ENCODE measurements around the gene SLC34A1.
A peak's percentile ranks its signal among the peaks of the same experiment; 100 is the strongest.
"Not testable (repeated sequence)": the region's sequence is repeated elsewhere in the genome, so short reads cannot be mapped to it uniquely, and the experiment has no call there.

Gene SLC34A1

GRCh38 chr5:177355162-177355867, 28.9 kb upstream of the SLC34A1 start:
- no peak for DNase-seq

- no peak for DNase-seq
These were observed 28.4 kb upstream of the SLC34A1 start for GRCh38 chr5:177355868-177356168.

- no peak for DNase-seq
These were observed 27.5 kb upstream of the SLC34A1 start for GRCh38 chr5:177356746-177357145.

DNA sequence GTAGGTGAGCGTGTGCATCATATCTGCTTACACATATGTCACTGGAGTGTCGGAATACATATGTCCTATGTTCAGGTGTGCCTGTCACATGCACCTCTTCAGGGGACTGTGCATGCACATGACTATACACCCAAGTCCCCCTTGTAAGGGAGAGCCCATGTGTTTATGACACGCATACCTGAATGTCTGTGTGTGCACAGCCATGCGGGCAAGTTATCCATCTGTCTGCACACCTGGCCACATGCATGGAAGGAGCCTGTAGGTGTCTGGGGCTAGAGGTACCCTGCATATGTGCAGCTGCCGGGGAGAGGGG, 27.1 kb upstream of the SLC34A1 start:
- no peak for DNase-seq

DNA sequence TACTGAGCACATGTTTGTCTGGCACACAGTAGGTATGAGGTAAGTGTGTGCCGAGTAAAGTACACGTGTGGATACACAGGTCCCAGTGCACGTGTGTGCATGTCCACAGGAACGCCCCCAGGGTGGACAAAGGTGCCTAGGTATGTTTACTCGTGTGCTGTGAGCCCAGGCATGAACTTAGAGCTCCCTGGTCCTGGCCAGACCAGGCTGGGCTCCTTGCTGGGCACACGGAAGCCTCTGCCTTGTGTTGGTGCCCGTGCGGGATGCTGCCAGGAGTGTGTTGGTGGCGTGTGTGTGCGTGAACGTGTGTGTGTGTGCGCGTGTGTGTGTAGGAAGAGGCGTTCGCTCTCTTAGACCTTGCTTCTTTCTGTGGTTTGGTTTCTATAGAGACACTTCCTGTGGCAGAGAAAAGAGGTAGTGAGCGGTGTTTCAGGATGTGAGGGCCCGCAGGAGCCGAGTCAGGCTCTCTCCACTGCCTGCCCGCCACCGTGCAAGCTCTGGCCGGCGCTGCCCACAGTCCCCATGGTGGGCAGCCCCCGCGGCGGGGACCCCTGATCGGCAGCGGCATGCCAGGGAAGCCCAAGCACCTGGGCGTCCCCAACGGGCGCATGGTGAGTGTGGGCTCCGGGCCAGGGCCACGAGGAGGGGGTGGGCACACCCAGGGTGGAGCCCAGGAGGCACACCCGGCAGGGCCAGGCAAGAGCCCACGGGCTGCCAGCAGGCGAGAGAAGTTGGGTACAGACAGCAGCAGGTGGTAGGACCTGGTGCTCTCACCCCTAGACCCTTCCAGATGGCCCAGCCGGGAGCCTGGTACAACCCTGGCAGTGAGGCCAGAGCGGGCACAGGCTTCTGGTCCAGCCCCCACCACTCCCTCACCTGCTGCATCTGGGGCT, 26.5 kb upstream of the SLC34A1 start, which contains the start of gene RGS14:
Gene RGS14 (plus strand): TSS at position 466 of the 893 bp plus-strand sequence. CDS start 101 bp downstream, at position 567.
- peak; percentile 65 for DNase-seq

GRCh38 chr5:177358370-177358819, 25.8 kb upstream of the SLC34A1 start:
- no peak for DNase-seq

GRCh38 chr5:177359451-177359851, 24.8 kb upstream of the SLC34A1 start:
- DNase-seq, result no peak

GRCh38 chr5:177359860-177360259, 24.4 kb upstream of the SLC34A1 start:
- DNase-seq, result no peak

GRCh38 chr5:177360740-177361139, 23.5 kb upstream of the SLC34A1 start:
- not testable (repeated sequence) for DNase-seq

- no peak for DNase-seq
These were observed 22.6 kb upstream of the SLC34A1 start for GRCh38 chr5:177361418-177362291.

DNA sequence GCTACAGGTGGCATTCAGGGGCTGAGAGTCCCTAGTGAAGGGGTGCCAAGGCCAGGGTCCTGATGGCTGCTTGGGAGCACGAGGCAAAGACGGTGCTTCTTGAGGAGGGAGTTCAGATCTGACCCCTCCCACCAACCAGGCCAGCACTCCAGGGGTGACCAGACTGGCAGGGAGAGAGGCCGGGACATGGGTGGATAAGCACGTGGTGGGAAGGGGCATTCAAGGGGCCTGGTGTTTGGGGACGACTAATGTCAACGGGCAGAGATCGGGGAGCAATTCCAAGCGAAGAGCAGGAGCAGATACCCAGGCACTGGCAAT, 22.0 kb upstream of the SLC34A1 start:
- no peak for DNase-seq

- peak; percentile 69 for DNase-seq
These were observed 21.4 kb upstream of the SLC34A1 start for GRCh38 chr5:177362610-177363507.

DNA sequence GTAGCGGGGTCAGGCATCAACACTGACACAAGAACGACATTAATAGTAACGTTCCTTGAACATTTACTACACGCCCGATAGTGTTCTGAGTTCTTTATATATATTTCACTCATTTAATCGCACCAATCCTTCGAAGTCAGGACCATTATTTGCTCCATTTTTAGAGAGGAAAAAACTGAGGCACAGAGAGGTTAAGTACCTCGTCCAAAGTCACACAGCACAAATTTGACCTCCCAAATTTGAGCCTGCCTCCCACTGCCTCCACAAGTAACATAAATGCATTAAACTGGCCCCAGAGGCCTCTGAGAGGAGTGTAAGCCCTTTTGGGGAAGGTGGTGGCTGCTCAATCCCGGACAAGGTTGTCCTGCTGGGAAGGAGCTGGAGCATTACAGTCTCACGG, 20.7 kb upstream of the SLC34A1 start:
- DNase-seq, result no peak

DNA sequence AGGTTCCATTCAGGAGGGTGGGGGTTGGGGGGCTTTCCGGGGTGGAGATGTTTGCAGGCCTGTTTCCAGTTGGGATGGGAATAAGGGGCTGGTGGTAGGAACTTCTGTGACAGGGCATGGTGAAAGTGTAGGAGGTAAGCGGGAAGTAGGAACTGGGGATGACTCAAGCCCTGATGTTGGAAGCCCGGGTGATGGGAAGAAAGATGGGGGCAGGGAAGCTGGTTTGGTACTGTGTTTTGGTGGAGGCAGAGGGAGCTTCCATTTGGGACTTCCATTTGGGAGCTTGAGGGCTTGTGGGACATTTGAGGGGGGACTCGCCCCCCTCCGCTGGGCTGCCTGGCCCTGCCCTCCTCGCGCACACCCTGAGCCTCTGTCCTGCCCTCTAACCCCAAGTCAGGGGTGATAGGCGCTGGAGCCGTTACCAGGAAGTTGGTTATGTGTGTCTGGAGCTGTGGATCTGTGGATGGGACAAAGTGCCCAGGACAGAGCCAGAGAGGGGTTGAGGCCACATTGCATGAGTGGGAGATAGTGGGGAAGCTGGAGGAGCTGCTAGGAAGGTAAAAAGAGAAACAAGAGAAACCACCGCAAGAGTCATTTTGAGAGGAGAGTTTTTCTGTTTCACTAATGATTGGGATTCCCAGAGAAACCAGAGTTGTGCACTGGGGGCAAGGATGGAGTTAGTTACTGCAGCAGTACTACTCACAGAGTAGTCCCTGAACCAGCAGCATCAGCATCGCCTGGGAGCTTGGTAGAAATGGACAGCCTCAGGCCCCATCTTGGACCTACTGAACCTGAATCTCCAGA, 19.9 kb upstream of the SLC34A1 start:
- DNase-seq, result no peak

DNA sequence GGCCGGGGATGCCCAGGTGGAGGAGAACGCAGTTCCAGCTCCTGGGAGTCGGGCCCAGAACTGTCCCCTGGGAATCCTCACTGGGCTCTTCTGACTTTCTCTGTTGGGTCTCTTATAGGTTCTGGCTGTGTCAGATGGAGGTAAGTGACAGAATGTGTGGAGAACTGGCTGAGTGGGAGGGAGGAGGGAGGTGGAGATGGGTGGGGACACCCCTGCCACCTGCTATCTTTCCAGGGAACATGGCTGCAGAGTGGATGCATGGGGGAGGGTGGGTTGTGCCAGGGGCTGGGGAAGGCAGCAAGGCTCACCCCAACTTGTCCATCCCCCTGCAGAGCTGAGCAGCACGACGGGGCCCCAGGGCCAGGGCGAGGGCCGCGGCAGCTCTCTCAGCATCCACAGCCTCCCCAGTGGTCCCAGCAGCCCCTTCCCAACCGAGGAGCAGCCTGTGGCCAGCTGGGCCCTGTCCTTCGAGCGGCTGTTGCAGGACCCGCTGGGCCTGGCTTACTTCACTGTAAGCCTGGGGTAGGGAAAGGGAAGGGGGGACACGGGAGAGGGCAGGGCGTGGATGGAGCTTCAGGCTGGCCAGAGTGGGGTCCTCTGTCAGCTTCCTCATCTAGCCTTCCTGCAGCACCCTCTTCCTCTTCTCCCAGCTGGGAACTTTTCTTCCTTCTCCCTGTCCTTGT, 18.2 kb upstream of the SLC34A1 start:
- no peak for DNase-seq

DNA sequence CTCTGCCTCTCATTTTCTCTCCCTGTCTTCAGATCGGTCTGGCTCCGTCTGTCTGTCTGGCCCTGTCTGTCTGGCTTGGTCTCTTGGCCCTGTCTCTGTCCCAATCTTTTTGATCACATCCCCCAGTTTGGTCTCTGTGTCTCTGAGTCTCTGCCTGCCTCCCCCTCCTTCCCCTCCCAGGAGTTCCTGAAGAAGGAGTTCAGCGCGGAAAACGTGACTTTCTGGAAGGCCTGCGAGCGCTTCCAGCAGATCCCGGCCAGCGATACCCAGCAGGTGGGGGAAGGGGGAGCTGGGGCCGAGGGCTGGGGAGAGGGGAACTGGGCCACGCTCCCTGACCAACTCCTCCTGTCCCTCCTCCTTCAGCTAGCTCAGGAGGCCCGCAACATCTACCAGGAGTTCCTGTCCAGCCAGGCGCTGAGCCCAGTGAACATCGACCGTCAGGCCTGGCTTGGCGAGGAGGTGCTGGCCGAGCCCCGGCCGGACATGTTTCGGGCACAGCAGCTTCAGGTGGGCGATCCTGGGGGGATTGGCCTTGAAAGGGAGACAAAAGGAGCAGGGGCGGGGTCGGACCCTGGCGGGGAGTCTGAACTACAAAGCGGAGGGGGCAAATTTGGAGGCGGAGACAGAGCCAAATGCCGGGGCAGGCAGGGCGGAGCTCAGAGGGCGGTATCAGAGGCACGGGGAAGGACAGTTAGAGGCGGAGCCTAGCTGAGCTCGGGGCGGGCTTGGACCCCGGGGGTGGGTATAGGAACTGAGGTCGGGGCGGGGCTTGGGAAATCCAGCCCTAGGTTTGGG, 17.5 kb upstream of the SLC34A1 start:
- DNase-seq, result no peak

- no peak for DNase-seq
These were observed 16.8 kb upstream of the SLC34A1 start for GRCh38 chr5:177367323-177367848.

- DNase-seq, result no peak
These were observed 16.0 kb upstream of the SLC34A1 start for GRCh38 chr5:177367981-177368868.

Measured in activated naive CD4-positive, alpha-beta T cell treated with anti-CD3 and anti-CD28 coated beads, Interleukin-2, amount 50 U/mL, for 16 hours (primary cell).